Vagina (tissue), 2 donors: Measurements from ENCODE around the gene ANKRD10. TPM values are rescaled to one million over a fixed set of nuclear protein-coding genes. Genes with fewer than 3 reads are reported as not detected.

Experiments
- DNase-seq, 2 donors: peaks; one replicate each; pipeline ENCODE4 v3.0.0-alpha.2; 2017; ENCODE audit errors: extremely low spot score in 2 of 2
- H3K27ac ChIP-seq: fragments of 200-600 bp; sonication (generic); one replicate; pipeline ENCODE4 v1.5.1; 2019
- H3K27me3 ChIP-seq: fragments of 200-600 bp; sonication (generic); one replicate; pipeline ENCODE4 v1.5.1; 2019
- H3K36me3 ChIP-seq, 2 donors: fragments of 200-600 bp; sonication (generic); one replicate each; pipeline ENCODE4 v1.5.1; 2017 to 2019
- H3K4me1 ChIP-seq: fragments of 200-600 bp; sonication (generic); one replicate; pipeline ENCODE4 v1.5.1; 2019
- H3K4me3 ChIP-seq, 2 donors: fragments of 200-600 bp; sonication (generic); 1 replicate in 1 of 2; 2 replicates in 1 of 2; pipeline ENCODE4 v1.5.1; 2016 to 2019
- H3K9me3 ChIP-seq: fragments of 200-600 bp; sonication (generic); one replicate; pipeline ENCODE4 v1.5.1; 2019
- POLR2A ChIP-seq, 2 donors: fragments of 450-650 bp; IDR thresholded peaks; one replicate each; pipeline ENCODE4 v1.6.1; 2017; ENCODE audit warnings: antibody characterized with exemption in 2 of 2, mild to moderate bottlenecking in 2 of 2, moderate library complexity in 2 of 2
- POLR2AphosphoS5 ChIP-seq, 2 donors: sonication (generic); formaldehyde crosslinking; IDR thresholded peaks; one replicate each; pipeline ENCODE4 v1.9.0; 2017; ENCODE audit warnings: antibody characterized with exemption in 2 of 2, mild to moderate bottlenecking in 2 of 2, low read depth in 1 of 2; ENCODE audit not compliant: insufficient read depth in 1 of 2
- intact Hi-C: fragments of 100-400 bp; cut with DNase I; formaldehyde crosslinking; loops from one replicate; pipeline ENCODE4 v1.15.1; 2023
- total RNA-seq: library from RNA; depleted of rRNA; stranded (reverse); fragments of >200 nt; gene quantifications from one replicate; pipeline ENCODE4 v1.2.3, GENCODE V29; 2016
- TF ChIP-seq, protein P1 (sequence below), 3 experiments: fragments of 450-650 bp in 2 of 3; fragments of 200-600 bp in 1 of 3; sonication (generic) in 1 of 3; IDR thresholded peaks; one replicate each; pipeline ENCODE4 v1.5.1; 2017 to 2019; ENCODE audit warnings: antibody characterized with exemption in 3 of 3, mild to moderate bottlenecking in 2 of 3, moderate library complexity in 2 of 3

The ANKRD10 gene
- total RNA-seq = 114 TPM

DNA sequence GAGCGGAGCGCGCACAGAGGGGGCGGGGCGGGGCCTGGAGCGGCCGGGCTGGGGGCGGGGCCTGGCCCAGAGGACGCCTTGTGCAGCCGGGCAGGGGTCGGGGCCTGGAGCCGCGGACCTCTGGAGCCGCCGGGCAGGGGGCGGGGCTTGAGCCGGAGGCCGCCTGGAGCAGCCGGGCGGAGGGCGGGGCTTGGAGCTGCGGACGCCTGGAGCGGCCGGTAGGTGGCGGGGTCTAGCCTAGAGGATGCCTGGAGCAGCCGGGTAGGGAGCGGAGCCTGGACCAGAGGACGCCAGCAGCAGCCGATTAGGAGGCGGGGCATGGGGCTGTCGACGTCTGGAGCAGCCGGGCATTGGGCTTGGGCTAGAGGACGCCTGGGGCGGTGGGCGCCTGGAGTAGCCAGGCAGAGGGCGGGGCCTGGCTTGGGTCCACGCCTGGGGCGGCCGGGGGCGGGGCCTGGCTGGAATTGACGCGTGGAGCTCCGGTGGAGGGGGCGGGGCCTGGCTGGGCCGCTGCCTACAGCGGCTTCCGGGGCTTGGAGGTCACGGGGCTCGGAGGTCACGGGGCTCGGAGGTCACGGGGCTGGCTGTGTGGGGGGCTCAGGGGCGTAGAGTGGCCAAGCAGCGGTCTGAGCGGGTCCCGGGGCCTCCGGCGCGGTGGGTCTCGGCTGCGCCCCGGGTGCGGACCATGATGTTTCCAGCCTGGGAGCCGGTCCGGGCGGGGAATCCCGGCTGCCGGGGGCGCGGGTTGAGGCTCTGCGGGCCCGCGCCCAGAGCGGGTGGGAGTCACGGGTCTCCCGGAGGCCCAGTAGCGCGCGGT lies at the start of gene ANKRD10:
ANKRD10 (minus strand) TSS at position 13 of the 817 bp plus-strand sequence. CDS start 135 bp downstream, outside the sequence.
- TF ChIP-seq, protein P1, sequence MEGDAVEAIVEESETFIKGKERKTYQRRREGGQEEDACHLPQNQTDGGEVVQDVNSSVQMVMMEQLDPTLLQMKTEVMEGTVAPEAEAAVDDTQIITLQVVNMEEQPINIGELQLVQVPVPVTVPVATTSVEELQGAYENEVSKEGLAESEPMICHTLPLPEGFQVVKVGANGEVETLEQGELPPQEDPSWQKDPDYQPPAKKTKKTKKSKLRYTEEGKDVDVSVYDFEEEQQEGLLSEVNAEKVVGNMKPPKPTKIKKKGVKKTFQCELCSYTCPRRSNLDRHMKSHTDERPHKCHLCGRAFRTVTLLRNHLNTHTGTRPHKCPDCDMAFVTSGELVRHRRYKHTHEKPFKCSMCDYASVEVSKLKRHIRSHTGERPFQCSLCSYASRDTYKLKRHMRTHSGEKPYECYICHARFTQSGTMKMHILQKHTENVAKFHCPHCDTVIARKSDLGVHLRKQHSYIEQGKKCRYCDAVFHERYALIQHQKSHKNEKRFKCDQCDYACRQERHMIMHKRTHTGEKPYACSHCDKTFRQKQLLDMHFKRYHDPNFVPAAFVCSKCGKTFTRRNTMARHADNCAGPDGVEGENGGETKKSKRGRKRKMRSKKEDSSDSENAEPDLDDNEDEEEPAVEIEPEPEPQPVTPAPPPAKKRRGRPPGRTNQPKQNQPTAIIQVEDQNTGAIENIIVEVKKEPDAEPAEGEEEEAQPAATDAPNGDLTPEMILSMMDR (IDR thresholded peaks at IDR 0.05) = peak; percentile 74 to 92 (median 92)
- TF ChIP-seq POLR2A (IDR thresholded peaks at IDR 0.05) (no peak), POLR2AphosphoS5 (IDR thresholded peaks at IDR 0.05; ENCODE audit: insufficient read depth in 1 of 2, low read depth in 1 of 2) (peak in 1 of 2 donors; percentile 83)
- H3K4me1 ChIP-seq = peaks cover 48% of the 10 kb centered on the region
- intact Hi-C loops = loop anchor here (2.0 to 10.0 kb wide), 3 partner anchors 92 to 310 kb away; no protein-coding TSS in a partner anchor

GRCh38 chr13:110964229-110965037 lies 49.6 kb upstream of the ANKRD10 start:
- no peaks in the 10 kb centered on the region for H3K9me3 ChIP-seq
- no peaks in the 10 kb centered on the region for H3K36me3 ChIP-seq
- no peak overlapping the region for H3K4me3 ChIP-seq
- TF ChIP-seq, protein P1 (IDR thresholded peaks at IDR 0.05) = no peak
- TF ChIP-seq POLR2AphosphoS5 (IDR thresholded peaks at IDR 0.05; ENCODE audit: insufficient read depth in 1 of 2, low read depth in 1 of 2) (no peak), POLR2A (IDR thresholded peaks at IDR 0.05) (no peak)
- H3K4me1 ChIP-seq = no peaks in the 10 kb centered on the region
- no peaks in the 10 kb centered on the region for H3K27me3 ChIP-seq
- DNase-seq = peak in 1 of 2 donors; percentile 54
- intact Hi-C loops = no loop called here
- no peak overlapping the region for H3K27ac ChIP-seq

More for the DNA sequence above, at the start of gene ANKRD10:
- no peaks in the 10 kb centered on the region for H3K27me3 ChIP-seq
- no peaks in the 10 kb centered on the region for H3K36me3 ChIP-seq
- H3K9me3 ChIP-seq = no peaks in the 10 kb centered on the region
- H3K4me3 ChIP-seq = peak within 1 kb of the TSS; percentile 77 to 89
- H3K27ac ChIP-seq = peak within 1 kb of the TSS; percentile 97
- peak; percentile 97 to 99 for DNase-seq

GRCh38 chr13:110963554-110963970 lies 48.7 kb upstream of the ANKRD10 start:
- DNase-seq = peak in 1 of 2 donors; percentile 3
- intact Hi-C loops = no loop called here
- Histone ChIP-seq H3K9me3 (no peaks in the 10 kb centered on the region), H3K4me1 (no peaks in the 10 kb centered on the region), H3K36me3 (no peaks in the 10 kb centered on the region), H3K4me3 (no peak overlapping the region), H3K27ac (no peak overlapping the region), H3K27me3 (no peaks in the 10 kb centered on the region)
- TF ChIP-seq POLR2A (IDR thresholded peaks at IDR 0.05) (no peak), POLR2AphosphoS5 (IDR thresholded peaks at IDR 0.05; ENCODE audit: insufficient read depth in 1 of 2, low read depth in 1 of 2) (no peak)
- TF ChIP-seq, protein P1 (IDR thresholded peaks at IDR 0.05) = no peak

GRCh38 chr13:110961959-110962358 lies 47.1 kb upstream of the ANKRD10 start:
- intact Hi-C loops = no loop called here
- Histone ChIP-seq H3K27me3 (no peaks in the 10 kb centered on the region), H3K27ac (no peak overlapping the region), H3K4me1 (no peaks in the 10 kb centered on the region), H3K4me3 (no peak overlapping the region), H3K36me3 (no peaks in the 10 kb centered on the region), H3K9me3 (no peaks in the 10 kb centered on the region)
- no peak for TF ChIP-seq POLR2A (IDR thresholded peaks at IDR 0.05)
- TF ChIP-seq, protein P1 (IDR thresholded peaks at IDR 0.05) = no peak
- no peak for TF ChIP-seq POLR2AphosphoS5 (IDR thresholded peaks at IDR 0.05; ENCODE audit: insufficient read depth in 1 of 2, low read depth in 1 of 2)
- no peak for DNase-seq
